DOHH2 (cell line): ENCODE results near the gene PCDHGA7.

Source experiments
- CTCF ChIP-seq: fragments of 200-600 bp; sonication (generic); IDR thresholded peaks from one replicate; pipeline ENCODE4 v1.5.1; 2014; ENCODE audit warnings: antibody characterized with exemption, mild to moderate bottlenecking, low read depth, low read length; ENCODE audit not compliant: poor library complexity, severe bottlenecking
- EZH2phosphoT487 ChIP-seq: fragments of 200-600 bp; sonication (generic); IDR thresholded peaks from 2 replicates; pipeline ENCODE4 v1.6.1; 2017; ENCODE audit warnings: borderline replicate concordance, mild to moderate bottlenecking, antibody characterized with exemption, low read length, moderate library complexity, mixed read lengths

GRCh38 chr5:141421489-141421855 lies 38.9 kb downstream of the PCDHGA7 start:
- TF ChIP-seq CTCF (no peak), EZH2phosphoT487 (no peak)
